Measurements from ENCODE around the gene BAHD1.

The BAHD1 gene

GRCh38 chr15:40470423-40471104, 29.8 kb downstream of the BAHD1 start, which contains the start of gene CHST14:
Gene CHST14 (plus strand): TSS chr15:40470984. CDS start chr15:40471214, 230 bp downstream.
- no peak for TF ChIP-seq CTCF (IDR thresholded peaks at IDR 0.05; ENCODE audit: low read depth, low read length)
- peak within 1 kb of the TSS; percentile 76 for H3K4me3 ChIP-seq (ENCODE audit: low read depth, low read length)

- peak overlapping the region; percentile 76 for H3K4me3 ChIP-seq (ENCODE audit: low read depth, low read length)
- TF ChIP-seq CTCF (IDR thresholded peaks at IDR 0.05; ENCODE audit: low read depth, low read length), result no peak
These were observed 30.5 kb downstream of the BAHD1 start for GRCh38 chr15:40471105-40471807.

- no peak for TF ChIP-seq CTCF (IDR thresholded peaks at IDR 0.05; ENCODE audit: low read depth, low read length)
- peak overlapping the region; percentile 76 for H3K4me3 ChIP-seq (ENCODE audit: low read depth, low read length)
These were observed 31.0 kb downstream of the BAHD1 start for GRCh38 chr15:40471808-40472150.

- no peak for TF ChIP-seq CTCF (IDR thresholded peaks at IDR 0.05; ENCODE audit: low read depth, low read length)
- peak overlapping the region; percentile 76 for H3K4me3 ChIP-seq (ENCODE audit: low read depth, low read length)
These were observed 31.5 kb downstream of the BAHD1 start for GRCh38 chr15:40472171-40472727.

GRCh38 chr15:40474581-40474980, 33.8 kb downstream of the BAHD1 start:
- no peak overlapping the region for H3K4me3 ChIP-seq (ENCODE audit: low read depth, low read length)
- TF ChIP-seq CTCF (IDR thresholded peaks at IDR 0.05; ENCODE audit: low read depth, low read length), result no peak

GRCh38 chr15:40477642-40478327, 37.0 kb downstream of the BAHD1 start:
- H3K4me3 ChIP-seq (ENCODE audit: low read depth, low read length), result no peak overlapping the region
- TF ChIP-seq CTCF (IDR thresholded peaks at IDR 0.05; ENCODE audit: low read depth, low read length), result no peak

Measured in WI38 (cell line).